Motor neuron (in vitro differentiated cells): ENCODE measurements around the gene PARVA. TPM values are rescaled to one million over a fixed set of nuclear protein-coding genes. Genes with fewer than 3 reads are reported as not detected.

ENCODE experiments used
- ATAC-seq, 8 experiments: fragments of 200-7000 bp; cut with Tn5 transposase; replicated peaks in 6 of 8; 2 replicates each; pipeline ENCODE4 v1.8.0; 2021; ENCODE audit warnings: mild to moderate bottlenecking in 8 of 8, moderate library complexity in 8 of 8
- H3K27ac ChIP-seq, 2 donors: fragments of 250-450 bp; sonication (Bioruptor Pico); 2 replicates each; pipeline ENCODE4 v1.9.0; 2021; ENCODE audit warnings: antibody characterized with exemption in 2 of 2, mild to moderate bottlenecking in 2 of 2, moderate library complexity in 1 of 2
- H3K4me1 ChIP-seq, 2 donors: fragments of 250-450 bp; sonication (Bioruptor Pico); replicated peaks in 1 of 2; 2 replicates each; pipeline ENCODE4 v1.6.1; 2021; ENCODE audit warnings: antibody characterized with exemption in 2 of 2, mild to moderate bottlenecking in 2 of 2, moderate library complexity in 1 of 2
- H3K4me3 ChIP-seq, 5 donors: fragments of 250-450 bp; sonication (Bioruptor Pico); 2 replicates each; pipeline ENCODE4 v1.9.0; 2021; ENCODE audit warnings: antibody characterized with exemption in 5 of 5, mild to moderate bottlenecking in 5 of 5, moderate library complexity in 4 of 5
- WGBS, 10 experiments: fragments of 450-650 bp; shearing (Covaris generic); methylation state at CpG; one replicate each; pipeline ENCODE4 v1.0.0; 2022; 5-methylcytosine and 5-hydroxymethylcytosine counted together
- in situ Hi-C, 9 experiments: fragments of 400-800 bp; cut with MboI; loops; one replicate each; pipeline ENCODE4 v1.15.0; 2021; ENCODE audit warnings: low sequenced_read_pairs in 9 of 9, low pct_unique_long_range_greater_than_20kb in 2 of 9; ENCODE audit not compliant: unreplicated experiment in 9 of 9
- total RNA-seq, 8 experiments: library from RNA; unstranded; fragments of 300-600 nt; gene quantifications; 2 replicates each; pipeline versions ENCODE4 v1.2.3 to v1.2.4, GENCODE V29; 2022

Gene PARVA
- total RNA-seq, 8 experiments from 2014 or later = 4.8 to 59.4 (median 10.8) TPM

DNA sequence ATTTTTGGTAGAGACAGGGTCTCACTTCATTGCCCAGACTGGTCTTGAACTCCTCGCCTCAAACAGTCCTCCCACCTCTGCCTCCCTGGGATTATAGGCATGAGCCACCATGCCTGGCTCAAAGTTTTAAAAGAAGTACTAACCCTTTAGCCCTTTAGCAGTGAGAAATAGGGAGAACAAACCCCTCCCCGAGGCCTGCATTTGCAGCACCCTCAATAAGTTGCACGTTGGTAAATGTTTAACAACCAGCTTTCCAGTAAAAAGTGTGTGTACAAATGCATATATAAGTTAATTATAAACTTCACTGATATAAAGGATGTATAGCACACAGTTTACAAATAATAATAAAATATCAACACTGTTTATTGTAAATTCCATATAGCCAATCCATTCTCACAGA, 51.8 kb downstream of the PARVA start:
- no peak for ATAC-seq
- Histone ChIP-seq H3K27ac (no peak overlapping the region), H3K4me3 (no peak overlapping the region), H3K4me1 (peaks cover 0 to 7% of the 10 kb centered on the region in 2 donors)
- in situ Hi-C loops = no loop called here
- 81 to 100% (median 92%) methylated on average over 1 to 3 of the region's 3 CpGs; no CpG with 5 or more reads in 3 of the 10 experiments for WGBS, 10 experiments

DNA sequence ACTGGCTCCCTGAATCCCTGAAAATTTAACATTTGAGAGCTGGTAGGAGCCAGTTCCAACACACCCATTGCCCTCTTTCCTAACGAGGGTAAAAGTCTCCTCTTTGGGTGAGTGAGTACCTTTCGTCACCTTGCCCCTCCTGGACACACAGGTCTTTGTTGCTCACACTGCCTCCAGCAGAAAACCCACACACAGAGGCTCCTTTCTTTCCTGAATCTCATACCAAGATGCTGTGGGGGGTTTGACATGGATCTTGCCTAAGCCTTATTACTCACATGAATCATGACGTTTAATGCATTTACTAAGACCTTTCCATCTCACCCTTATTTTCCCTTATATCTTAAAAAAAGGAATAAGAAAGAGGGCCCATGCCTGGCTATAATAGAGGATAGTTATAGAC, 53.0 kb downstream of the PARVA start:
- no peak for ATAC-seq
- 67 to 100% (median 82%) methylated on average over 1 to 3 of the region's 3 CpGs; no CpG with 5 or more reads in 2 of the 10 experiments for WGBS, 10 experiments
- Histone ChIP-seq H3K4me3 (no peak overlapping the region), H3K27ac (no peak overlapping the region), H3K4me1 (peaks cover 0 to 7% of the 10 kb centered on the region in 2 donors)
- in situ Hi-C loops = no loop called here

DNA sequence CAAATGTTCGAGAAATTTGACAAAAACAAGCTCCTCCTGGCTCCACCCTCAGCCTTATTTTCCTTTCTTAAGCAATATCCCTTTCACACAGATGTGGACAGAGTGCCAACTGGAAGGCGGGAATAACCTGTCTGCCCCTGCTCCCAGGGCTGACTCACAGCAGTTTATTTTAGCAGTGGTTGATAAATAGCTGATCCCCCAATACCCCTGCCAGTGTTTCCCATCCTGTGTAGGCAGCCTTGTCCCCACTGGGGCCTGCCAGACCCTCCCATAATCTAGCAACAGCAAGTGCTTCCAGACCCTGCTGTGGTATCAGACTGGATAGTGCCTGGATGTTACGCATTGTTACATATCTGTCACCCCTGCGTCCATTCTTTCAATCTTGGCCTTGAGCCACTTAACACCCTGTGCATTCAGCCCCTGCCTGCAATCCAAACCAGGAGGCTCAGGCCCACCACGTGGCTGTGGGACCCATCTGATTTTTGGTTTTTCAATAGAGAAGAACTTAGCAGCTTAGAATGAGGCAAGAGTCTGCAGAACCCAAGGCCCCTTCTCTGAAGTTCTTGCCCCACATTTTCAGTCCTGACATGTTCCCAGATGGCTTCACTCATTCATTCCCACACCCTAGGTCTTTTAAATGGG, 53.7 kb downstream of the PARVA start:
- in situ Hi-C loops = no loop called here
- Histone ChIP-seq H3K4me1 (peaks cover 0 to 7% of the 10 kb centered on the region in 2 donors), H3K4me3 (no peak overlapping the region), H3K27ac (no peak overlapping the region)
- ATAC-seq = peak in 7 of 8 experiments; percentile 16 to 67 (median 51)
- WGBS, 10 experiments = 10 to 100% (median 69%) methylated on average over 1 to 4 of the region's 5 CpGs; no CpG with 5 or more reads in 3 of the 10 experiments

DNA sequence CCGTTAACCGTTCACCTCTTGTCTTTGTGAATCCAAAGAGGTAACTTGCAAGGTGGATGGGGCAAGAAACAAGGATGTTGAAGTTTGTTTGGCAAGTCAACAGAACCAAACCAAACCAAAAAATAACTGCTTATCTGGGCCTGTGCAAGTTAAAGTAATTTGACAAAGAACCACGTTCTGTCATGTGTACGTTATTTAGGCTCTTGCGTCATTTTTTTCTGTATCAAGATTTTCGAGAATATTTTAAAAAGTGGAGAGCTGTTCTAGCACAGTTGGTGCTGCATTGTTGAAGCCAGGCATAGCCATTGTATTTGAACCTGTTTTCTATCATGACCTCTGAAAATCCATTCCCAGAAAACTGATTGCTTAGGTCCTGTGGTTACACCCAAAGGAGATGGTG, 55.1 kb downstream of the PARVA start:
- Histone ChIP-seq H3K4me1 (peaks cover 0 to 7% of the 10 kb centered on the region in 2 donors), H3K27ac (no peak overlapping the region), H3K4me3 (no peak overlapping the region)
- in situ Hi-C loops = no loop called here
- ATAC-seq = no peak
- 0 to 100% (median 89%) methylated on average over 1 to 6 of the region's 6 CpGs; no CpG with 5 or more reads in 2 of the 10 experiments for WGBS, 10 experiments

DNA sequence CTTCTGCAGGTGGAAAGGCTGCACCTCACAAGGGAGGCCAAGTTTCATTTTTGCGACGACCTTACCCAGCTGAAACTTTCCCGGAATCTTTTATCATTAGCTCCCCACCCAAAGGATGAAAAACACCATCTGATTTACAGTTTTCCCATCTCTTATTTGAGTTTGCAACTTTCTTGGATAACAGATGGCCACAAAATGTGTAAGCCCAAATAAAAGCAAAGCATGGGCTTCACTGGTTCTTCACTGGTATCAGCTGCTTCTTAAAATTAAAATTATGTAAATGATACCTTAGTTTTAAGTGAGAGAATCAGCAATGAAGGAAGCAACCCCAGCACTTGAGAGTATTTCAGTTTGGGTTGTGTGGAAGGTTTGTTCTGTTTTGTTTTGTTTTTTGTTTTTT, 55.8 kb downstream of the PARVA start:
- WGBS, 10 experiments = 0 to 100% (median 66%) methylated on average over 1 to 3 of the region's 3 CpGs; no CpG with 5 or more reads in 2 of the 10 experiments
- H3K27ac ChIP-seq = no peak overlapping the region
- peak in 2 of 8 experiments; percentile 14 to 25 for ATAC-seq
- in situ Hi-C loops = no loop called here
- peaks cover 0 to 7% of the 10 kb centered on the region in 2 donors for H3K4me1 ChIP-seq
- H3K4me3 ChIP-seq = no peak overlapping the region

DNA sequence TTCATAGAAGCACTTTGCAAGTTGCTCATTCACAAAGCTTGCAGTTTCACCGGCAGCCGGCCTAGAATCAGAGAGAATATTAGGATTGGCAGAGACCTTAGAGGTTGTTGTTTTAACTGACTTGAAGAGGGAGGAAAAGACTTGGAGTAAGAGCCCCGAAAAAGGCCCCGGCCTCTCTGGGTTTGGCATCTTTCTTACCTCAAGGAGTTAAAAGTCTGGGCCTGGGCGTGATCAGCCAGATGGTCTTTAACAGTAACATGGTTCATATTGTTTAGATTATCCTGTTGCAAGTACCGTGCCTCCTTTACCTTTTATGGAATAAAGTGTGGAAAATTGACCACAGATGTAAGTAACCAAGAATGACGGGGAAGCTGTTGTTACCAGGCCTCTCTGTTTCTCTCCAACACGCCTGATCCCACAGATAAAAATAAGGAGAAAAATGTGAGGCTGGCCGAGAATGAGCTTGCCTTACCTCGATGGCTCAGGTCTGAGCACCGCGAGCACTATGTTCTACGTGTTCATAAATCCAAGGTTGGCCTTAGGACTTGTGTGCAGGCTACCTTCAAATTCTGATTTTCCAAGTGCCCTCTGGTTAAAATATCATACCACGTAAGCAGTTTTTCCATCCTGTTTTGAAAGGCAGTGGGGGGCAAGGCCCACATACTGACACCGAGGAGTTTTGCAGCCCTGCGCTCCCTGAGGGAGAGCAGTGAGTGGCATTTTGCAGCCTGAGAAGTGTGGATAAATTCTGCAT, 56.4 kb downstream of the PARVA start:
- Histone ChIP-seq H3K4me1 (peaks cover 0 to 7% of the 10 kb centered on the region in 2 donors), H3K4me3 (no peak overlapping the region), H3K27ac (no peak overlapping the region)
- WGBS, 10 experiments = 0 to 93% (median 82%) methylated on average over 1 to 12 of the region's 16 CpGs
- in situ Hi-C loops = no loop called here
- ATAC-seq = peak in 3 of 8 experiments; percentile 57 to 90 (median 63)

DNA sequence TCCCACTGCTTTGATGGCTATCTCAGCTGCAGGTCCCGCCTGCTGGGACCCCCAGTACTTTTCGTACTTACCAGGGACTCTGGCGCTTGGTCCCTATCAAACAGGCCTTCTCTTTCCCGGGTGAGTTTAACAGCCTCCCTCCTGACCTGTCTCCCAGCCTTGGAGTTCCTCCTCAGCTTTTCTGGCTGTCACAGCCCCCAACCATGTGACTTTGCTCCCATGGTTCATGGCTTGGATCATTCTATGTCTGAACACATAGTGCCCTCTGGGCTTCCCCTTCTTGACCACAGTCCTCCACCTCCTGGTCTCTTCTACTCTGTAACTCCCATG, 56.9 kb downstream of the PARVA start:
- Histone ChIP-seq H3K4me3 (no peak overlapping the region), H3K4me1 (peaks cover 0 to 7% of the 10 kb centered on the region in 2 donors), H3K27ac (no peak overlapping the region)
- 40 to 100% (median 85%) methylated on average over 1 to 4 of the region's 4 CpGs; no CpG with 5 or more reads in 5 of the 10 experiments for WGBS, 10 experiments
- peak in 1 of 8 experiments; percentile 4 for ATAC-seq
- in situ Hi-C loops = no loop called here

DNA sequence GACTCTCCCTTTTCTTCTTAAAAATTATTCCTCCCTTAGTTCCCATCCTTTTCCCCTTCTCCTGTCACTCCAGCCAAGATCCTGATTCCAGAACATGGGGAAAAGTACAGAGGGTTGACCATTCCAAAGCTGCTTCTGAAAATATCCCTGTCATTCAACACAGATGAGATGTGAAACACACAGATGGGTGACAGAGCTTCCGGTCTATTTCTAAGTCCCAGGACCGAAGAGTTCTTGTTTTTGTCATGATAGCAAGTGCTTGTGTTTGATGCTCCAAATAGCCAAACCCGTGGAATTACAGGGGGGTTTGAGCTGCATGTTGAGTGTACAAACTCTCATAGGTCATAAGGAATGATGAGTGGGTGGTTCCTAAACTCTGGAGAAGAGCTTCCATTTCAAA, 57.9 kb downstream of the PARVA start:
- no peak overlapping the region for H3K27ac ChIP-seq
- in situ Hi-C loops = no loop called here
- no peak for ATAC-seq
- H3K4me3 ChIP-seq = no peak overlapping the region
- WGBS, 10 experiments = 75 to 100% (median 88%) methylated on average over 1 to 3 of the region's 3 CpGs; no CpG with 5 or more reads in 3 of the 10 experiments
- peaks cover 0 to 7% of the 10 kb centered on the region in 2 donors for H3K4me1 ChIP-seq

DNA sequence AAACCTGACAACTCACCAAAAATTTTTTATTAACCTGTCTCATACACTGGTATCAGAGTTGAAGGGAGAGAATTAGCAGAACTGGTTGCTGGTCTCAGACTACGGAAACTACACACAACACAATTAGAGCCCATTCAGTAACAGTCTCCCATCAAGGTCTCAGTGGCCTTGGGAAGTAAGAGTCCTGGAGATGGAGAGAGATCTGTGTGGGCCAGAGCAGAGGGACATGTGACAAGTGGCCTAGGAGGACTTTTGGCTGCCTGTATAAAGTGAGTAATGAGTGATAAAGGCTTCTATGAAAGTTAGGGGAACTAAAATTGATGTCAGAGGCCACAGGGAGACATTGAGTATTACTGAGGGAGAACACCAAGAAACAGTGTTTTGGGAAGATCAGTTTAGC, 58.9 kb downstream of the PARVA start:
- no peak for ATAC-seq
- Histone ChIP-seq H3K4me3 (no peak overlapping the region), H3K27ac (no peak overlapping the region), H3K4me1 (no peaks in the 10 kb centered on the region)
- WGBS, 10 experiments = 100% methylated on average over 1 of the region's 1 CpG; no CpG with 5 or more reads in 5 of the 10 experiments
- in situ Hi-C loops = no loop called here

DNA sequence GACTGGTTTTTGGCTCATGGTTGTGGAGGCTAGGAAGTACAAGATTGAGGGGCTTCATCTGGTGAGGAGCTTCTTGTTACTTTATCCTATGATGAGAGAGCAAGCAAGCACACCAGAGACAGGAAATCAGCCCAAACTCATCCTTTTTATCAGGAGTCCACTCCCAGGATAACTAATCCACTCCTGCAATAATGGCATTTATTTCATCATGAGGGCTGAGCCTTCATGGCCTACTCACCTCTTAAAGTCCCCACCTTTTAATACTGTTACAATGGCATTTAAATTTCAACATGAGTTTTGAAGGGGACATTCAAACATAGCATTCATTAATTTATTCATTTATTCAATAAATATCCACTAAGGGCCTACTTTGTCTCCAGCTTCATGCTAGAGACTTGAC, 60.9 kb downstream of the PARVA start:
- Histone ChIP-seq H3K4me3 (no peak overlapping the region), H3K4me1 (no peaks in the 10 kb centered on the region), H3K27ac (no peak overlapping the region)
- in situ Hi-C loops = no loop called here
- ATAC-seq = no peak

DNA sequence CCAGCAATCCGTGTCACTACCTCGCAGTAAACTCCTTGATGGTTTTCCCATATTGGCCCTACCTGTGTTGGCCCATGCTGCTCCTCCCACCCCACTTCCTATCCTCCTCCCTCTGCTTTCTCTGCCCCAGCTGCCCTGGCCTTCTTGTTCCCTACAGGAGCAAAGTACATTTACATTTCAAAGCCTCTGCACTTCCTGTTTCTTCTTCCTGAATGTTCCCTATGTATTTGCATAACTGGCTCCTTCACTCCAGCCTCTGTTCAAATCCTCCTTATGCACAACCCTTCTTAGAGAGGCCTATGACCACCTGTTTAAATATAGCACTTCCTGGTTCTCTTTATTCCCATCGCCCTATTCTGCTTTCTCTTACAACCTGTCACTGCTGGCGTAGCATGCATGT, 62.2 kb downstream of the PARVA start:
- H3K4me1 ChIP-seq = no peaks in the 10 kb centered on the region
- 60 to 100% (median 89%) methylated on average over 1 to 4 of the region's 4 CpGs; no CpG with 5 or more reads in 1 of the 10 experiments for whole genome bisulfite sequencing, 10 experiments
- H3K27ac ChIP-seq = no peak overlapping the region
- in situ Hi-C loops = no loop called here
- H3K4me3 ChIP-seq = no peak overlapping the region
- peak in 3 of 8 experiments; percentile 33 to 65 (median 40) for ATAC-seq

DNA sequence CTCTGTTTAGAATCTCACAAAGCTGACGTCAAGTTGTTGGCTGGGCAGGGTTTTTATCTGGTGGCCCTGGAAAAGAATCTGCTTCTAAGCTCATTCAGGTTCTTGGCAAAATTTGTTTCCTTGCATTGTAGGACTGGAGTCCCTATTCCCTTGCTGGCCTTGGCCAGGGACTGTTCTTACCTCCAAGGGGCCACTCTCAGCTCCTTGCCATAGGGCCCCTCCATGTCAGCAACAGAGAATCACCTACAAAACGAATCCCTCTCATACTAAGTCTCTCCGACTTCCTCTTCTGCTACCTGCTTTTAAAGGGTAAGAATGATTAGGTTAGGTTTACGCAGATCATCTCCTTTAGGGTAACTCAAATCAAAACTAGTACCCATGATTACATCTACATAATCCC, 63.2 kb downstream of the PARVA start:
- in situ Hi-C loops = no loop called here
- ATAC-seq = no peak
- no peaks in the 10 kb centered on the region for H3K4me1 ChIP-seq
- no peak overlapping the region for H3K27ac ChIP-seq
- H3K4me3 ChIP-seq = no peak overlapping the region
- WGBS, 10 experiments = 83 to 100% (median 100%) methylated on average over 1 to 4 of the region's 4 CpGs; no CpG with 5 or more reads in 1 of the 10 experiments

DNA sequence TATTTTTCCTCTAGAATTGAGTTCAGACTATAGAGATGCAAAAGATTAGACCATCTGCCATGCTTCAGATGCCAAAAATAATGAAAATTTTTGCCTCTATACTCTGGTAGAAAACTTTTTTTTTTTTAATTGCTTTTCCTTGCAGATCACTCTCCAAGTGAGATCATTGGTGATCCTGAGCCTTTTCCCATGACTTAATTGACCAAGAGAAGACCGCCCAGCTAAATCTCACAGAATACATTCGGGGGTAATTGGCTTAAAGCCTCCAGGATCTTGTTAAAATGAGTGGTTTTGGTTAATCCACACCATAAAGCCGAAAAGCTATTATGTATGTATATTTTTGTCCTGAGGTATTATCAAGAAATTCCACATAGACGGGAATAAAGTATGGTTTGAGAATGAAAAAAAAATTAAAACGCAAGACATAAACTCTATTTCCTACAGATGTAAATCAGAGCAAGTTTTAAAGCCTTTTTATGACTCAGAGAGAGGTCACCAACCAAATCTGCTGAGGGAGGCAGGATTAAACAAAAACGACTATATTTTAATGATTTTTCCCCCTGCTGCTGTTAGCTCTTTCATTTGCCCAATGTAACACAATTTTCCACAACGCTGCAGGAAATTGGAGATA, 64.0 kb downstream of the PARVA start:
- peak in 2 of 8 experiments; percentile 46 to 78 for ATAC-seq
- in situ Hi-C loops = no loop called here
- no peaks in the 10 kb centered on the region for H3K4me1 ChIP-seq
- 4 to 100% (median 75%) methylated on average over 3 to 7 of the region's 7 CpGs; no CpG with 5 or more reads in 1 of the 10 experiments for WGBS, 10 experiments
- H3K27ac ChIP-seq = no peak overlapping the region
- H3K4me3 ChIP-seq = no peak overlapping the region
